ENCODE measurements around the gene NOSTRIN.

DNA sequence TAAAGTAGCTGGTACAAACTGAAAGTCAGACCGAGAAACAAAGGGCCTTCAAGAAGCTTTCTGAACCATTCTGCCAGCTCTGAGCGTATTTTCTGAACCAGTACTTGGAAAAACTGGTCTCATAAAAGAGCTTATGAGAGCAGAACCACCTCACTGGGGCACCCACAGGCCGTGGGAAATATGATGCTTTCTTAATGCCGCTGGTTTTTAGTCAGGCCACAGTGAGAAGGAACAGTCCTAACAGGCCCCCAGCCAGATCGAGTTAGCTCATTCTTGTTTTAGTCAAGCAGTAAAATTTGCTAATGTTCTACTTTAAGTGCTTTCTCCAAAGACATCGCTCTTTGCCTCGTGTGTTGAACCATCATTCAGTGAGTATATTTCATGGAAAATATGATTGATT lies 12.7 kb upstream of the NOSTRIN start:
- TF ChIP-seq, protein P1, sequence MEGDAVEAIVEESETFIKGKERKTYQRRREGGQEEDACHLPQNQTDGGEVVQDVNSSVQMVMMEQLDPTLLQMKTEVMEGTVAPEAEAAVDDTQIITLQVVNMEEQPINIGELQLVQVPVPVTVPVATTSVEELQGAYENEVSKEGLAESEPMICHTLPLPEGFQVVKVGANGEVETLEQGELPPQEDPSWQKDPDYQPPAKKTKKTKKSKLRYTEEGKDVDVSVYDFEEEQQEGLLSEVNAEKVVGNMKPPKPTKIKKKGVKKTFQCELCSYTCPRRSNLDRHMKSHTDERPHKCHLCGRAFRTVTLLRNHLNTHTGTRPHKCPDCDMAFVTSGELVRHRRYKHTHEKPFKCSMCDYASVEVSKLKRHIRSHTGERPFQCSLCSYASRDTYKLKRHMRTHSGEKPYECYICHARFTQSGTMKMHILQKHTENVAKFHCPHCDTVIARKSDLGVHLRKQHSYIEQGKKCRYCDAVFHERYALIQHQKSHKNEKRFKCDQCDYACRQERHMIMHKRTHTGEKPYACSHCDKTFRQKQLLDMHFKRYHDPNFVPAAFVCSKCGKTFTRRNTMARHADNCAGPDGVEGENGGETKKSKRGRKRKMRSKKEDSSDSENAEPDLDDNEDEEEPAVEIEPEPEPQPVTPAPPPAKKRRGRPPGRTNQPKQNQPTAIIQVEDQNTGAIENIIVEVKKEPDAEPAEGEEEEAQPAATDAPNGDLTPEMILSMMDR (IDR thresholded peaks at IDR 0.05; ENCODE audit: low read depth, low read length, missing input control): no peak
- no peak for TF ChIP-seq JUND (IDR thresholded peaks at IDR 0.05)
- no peak for TF ChIP-seq RAD21 (IDR thresholded peaks at IDR 0.05)
- TF ChIP-seq FOXA1 (IDR thresholded peaks at IDR 0.05): no peak
- TF ChIP-seq, protein P2, sequence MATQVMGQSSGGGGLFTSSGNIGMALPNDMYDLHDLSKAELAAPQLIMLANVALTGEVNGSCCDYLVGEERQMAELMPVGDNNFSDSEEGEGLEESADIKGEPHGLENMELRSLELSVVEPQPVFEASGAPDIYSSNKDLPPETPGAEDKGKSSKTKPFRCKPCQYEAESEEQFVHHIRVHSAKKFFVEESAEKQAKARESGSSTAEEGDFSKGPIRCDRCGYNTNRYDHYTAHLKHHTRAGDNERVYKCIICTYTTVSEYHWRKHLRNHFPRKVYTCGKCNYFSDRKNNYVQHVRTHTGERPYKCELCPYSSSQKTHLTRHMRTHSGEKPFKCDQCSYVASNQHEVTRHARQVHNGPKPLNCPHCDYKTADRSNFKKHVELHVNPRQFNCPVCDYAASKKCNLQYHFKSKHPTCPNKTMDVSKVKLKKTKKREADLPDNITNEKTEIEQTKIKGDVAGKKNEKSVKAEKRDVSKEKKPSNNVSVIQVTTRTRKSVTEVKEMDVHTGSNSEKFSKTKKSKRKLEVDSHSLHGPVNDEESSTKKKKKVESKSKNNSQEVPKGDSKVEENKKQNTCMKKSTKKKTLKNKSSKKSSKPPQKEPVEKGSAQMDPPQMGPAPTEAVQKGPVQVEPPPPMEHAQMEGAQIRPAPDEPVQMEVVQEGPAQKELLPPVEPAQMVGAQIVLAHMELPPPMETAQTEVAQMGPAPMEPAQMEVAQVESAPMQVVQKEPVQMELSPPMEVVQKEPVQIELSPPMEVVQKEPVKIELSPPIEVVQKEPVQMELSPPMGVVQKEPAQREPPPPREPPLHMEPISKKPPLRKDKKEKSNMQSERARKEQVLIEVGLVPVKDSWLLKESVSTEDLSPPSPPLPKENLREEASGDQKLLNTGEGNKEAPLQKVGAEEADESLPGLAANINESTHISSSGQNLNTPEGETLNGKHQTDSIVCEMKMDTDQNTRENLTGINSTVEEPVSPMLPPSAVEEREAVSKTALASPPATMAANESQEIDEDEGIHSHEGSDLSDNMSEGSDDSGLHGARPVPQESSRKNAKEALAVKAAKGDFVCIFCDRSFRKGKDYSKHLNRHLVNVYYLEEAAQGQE (IDR thresholded peaks at IDR 0.05): no peak
- no peak for TF ChIP-seq HNF4A (conservative IDR thresholded peaks at IDR 0.05)
- no peak for TF ChIP-seq EGR1 (IDR thresholded peaks at IDR 0.05; ENCODE audit: low read depth in 2 of 2)
- no peak for TF ChIP-seq TAF1 (conservative IDR thresholded peaks at IDR 0.05)

All from liver (tissue), 3 donors.